Measurements from ENCODE around the gene RETREG1. TPM values are rescaled to one million over a fixed set of nuclear protein-coding genes. Genes with fewer than 3 reads are reported as not detected.
"Not testable (repeated sequence)": the region's sequence is repeated elsewhere in the genome, so short reads cannot be mapped to it uniquely, and the experiment has no call there.

The RETREG1 gene
- total and polyA plus RNA-seq, 2 of the 13 experiments (the other 11 are each of a cell fraction or from before 2014, with no cell fraction given) = 0.07 TPM; not detected in 1

DNA sequence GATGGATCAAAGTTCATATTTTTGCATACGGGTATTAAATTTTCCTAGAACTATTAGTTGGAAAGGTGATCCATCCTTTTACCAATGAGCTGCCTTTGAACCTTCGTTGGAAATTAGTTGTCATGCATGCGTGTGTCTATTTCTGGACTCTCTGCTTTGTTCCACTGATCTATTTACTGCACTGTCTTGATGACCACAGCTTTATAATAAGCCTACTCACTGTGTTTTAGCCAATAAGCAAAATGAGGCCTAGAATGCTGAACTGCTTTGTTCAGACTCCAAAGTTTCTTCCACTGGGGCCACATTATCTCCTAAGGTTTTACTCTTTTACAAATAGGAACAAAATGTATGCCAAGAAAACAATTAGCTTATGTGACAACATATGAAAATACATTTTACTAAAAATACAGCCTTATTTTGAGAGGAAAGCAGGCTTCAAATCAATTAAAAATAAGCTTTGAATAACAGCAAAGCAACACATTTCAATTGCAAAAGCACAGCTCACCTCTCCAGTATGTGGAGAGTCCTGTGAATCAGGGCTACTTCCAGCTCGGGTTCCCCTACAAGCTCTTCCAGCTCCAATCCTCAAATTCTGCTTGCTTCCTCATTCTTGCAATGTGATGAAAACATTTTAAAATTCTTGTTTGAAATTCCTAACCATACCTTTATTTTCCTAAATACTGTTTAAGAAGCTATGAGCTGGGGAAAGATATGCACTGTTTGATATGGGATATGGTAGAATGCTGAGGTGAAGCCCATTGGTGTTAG is 72.0 kb downstream of the RETREG1 start (continued):
- TF ChIP-seq ZNF496 (CRISPR knock-in tag; IDR thresholded peaks at IDR 0.05; ENCODE audit: insufficient replicate concordance) = no peak
- no peak for TF ChIP-seq RAD21 (CRISPR knock-in tag; IDR thresholded peaks at IDR 0.05)
- no peak for TF ChIP-seq ZFP37 (CRISPR knock-in tag; IDR thresholded peaks at IDR 0.05; ENCODE audit: borderline replicate concordance)
- TF ChIP-seq, protein P1, sequence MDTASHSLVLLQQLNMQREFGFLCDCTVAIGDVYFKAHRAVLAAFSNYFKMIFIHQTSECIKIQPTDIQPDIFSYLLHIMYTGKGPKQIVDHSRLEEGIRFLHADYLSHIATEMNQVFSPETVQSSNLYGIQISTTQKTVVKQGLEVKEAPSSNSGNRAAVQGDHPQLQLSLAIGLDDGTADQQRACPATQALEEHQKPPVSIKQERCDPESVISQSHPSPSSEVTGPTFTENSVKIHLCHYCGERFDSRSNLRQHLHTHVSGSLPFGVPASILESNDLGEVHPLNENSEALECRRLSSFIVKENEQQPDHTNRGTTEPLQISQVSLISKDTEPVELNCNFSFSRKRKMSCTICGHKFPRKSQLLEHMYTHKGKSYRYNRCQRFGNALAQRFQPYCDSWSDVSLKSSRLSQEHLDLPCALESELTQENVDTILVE (CRISPR knock-in tag; IDR thresholded peaks at IDR 0.05) = no peak
- TF ChIP-seq ZFP41 (CRISPR knock-in tag; IDR thresholded peaks at IDR 0.05; ENCODE audit: borderline replicate concordance) = no peak

DNA sequence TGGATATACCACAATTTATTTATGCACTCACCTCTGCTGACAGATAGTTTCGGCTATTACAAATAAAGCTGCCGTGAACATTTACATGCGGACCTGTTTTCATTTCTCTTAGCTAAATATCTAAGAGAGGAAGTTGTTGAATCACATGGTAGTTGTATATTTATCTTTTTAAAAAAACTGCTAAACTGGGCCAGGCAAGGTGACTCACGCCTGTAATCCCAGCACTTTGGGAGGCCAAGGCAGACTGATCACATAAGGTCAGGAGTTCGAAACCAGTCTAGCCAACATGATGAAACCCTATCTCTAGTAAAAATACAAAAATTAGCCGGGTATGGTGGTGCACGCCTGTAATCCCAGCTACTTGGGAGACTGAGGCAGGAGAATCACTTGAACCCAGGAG is 73.6 kb downstream of the RETREG1 start:
- H3K4me1 ChIP-seq (ENCODE audit: insufficient read depth, low read length) = peaks cover 10% of the 10 kb centered on the region
- H3K79me2 ChIP-seq (ENCODE audit: insufficient read depth, low read length); H3K9ac ChIP-seq (ENCODE audit: insufficient read depth, low read depth, low read length); CTCF ChIA-PET (ENCODE audit: low intra/inter-chr PET ratio, low total read pairs); H2AFZ ChIP-seq (ENCODE audit: low read length); intact Hi-C loops (cut with micrococcal nuclease; ENCODE audit: unreplicated experiment); ATAC-seq; H3K27ac ChIP-seq (ENCODE audit: extremely low read length, insufficient read depth, low read length); H3K27me3 ChIP-seq (ENCODE audit: control insufficient read depth in 1 of 2, insufficient read depth in 2 of 2, low read length in 2 of 2); H3K4me3 ChIP-seq (replicated peaks in 1 of 3; ENCODE audit: insufficient read depth in 1 of 3, low read depth in 2 of 3, low read length in 3 of 3); H4K20me1 ChIP-seq (ENCODE audit: insufficient read depth, low read length); BruUV-seq (replicated peaks); POLR2A ChIA-PET; in situ Hi-C loops (cut with HindIII; ENCODE audit: extremely low pct_ligation_motif_present, low pct_unique_long_range_greater_than_20kb); DNase-seq (ENCODE audit: low spot score); H3K9me3 ChIP-seq (ENCODE audit: low read length); H3K4me2 ChIP-seq (ENCODE audit: low read depth, low read length); FAIRE-seq; H3K36me3 ChIP-seq (replicated peaks in 1 of 2; ENCODE audit: control insufficient read depth in 1 of 2, insufficient read depth in 2 of 2, low read length in 2 of 2): not testable (repeated sequence)
- 37% methylated on average over 7 of the region's 7 CpGs for WGBS (ENCODE audit: low lambda C conversion rate)

Measured in HepG2 (cell line).